Urothelium cell line (cell line): ENCODE measurements around the gene LIFR.
"Not testable (repeated sequence)": the region's sequence is repeated elsewhere in the genome, so short reads cannot be mapped to it uniquely, and the experiment has no call there.

Experiments used
- DNase-seq: peaks from one replicate; pipeline ENCODE4 v3.0.0; 2011; ENCODE audit warnings: low spot score, mixed read lengths
- FAIRE-seq: peaks from 2 replicates; lab custom pipeline; 2011; peaks lifted over from hg19 to GRCh38; lab: Jason Lieb, UNC

Gene LIFR

GRCh38 chr5:38524022-38524421 is 32.4 kb downstream of the LIFR start:
- FAIRE-seq: no peak

GRCh38 chr5:38519476-38519875 is 37.0 kb downstream of the LIFR start:
- FAIRE-seq: no peak
- no peak for DNase-seq

More at GRCh38 chr5:38524022-38524421, 32.4 kb downstream of the LIFR start:
- no peak for DNase-seq

- FAIRE-seq (no peak), DNase-seq (no peak)
Measured at GRCh38 chr5:38518341-38518740, 38.1 kb downstream of the LIFR start.

- DNase-seq, FAIRE-seq: not testable (repeated sequence)
Measured at GRCh38 chr5:38516649-38517048, 39.8 kb downstream of the LIFR start.

- FAIRE-seq: no peak
- peak; percentile 20 for DNase-seq
Measured at GRCh38 chr5:38515646-38516045, 40.8 kb downstream of the LIFR start.

GRCh38 chr5:38515092-38515491 is 41.4 kb downstream of the LIFR start:
- no peak for DNase-seq
- no peak for FAIRE-seq

- peak; percentile 35 for FAIRE-seq
- peak; percentile 54 for DNase-seq
Measured at GRCh38 chr5:38509185-38509584, 47.3 kb downstream of the LIFR start.

- FAIRE-seq (no peak), DNase-seq (no peak)
Measured at GRCh38 chr5:38506302-38506701, 50.1 kb downstream of the LIFR start.

- FAIRE-seq (peak; percentile 46), DNase-seq (no peak)
Measured at GRCh38 chr5:38500573-38501260, 55.7 kb downstream of the LIFR start.

- FAIRE-seq: no peak
- DNase-seq: no peak
Measured at GRCh38 chr5:38497946-38498345, 58.5 kb downstream of the LIFR start.

- DNase-seq (no peak), FAIRE-seq (no peak)
Measured at GRCh38 chr5:38494763-38495162, 61.7 kb downstream of the LIFR start.

GRCh38 chr5:38494175-38494574 is 62.3 kb downstream of the LIFR start:
- FAIRE-seq (no peak), DNase-seq (no peak)

- DNase-seq (no peak), FAIRE-seq (no peak)
Measured at GRCh38 chr5:38483805-38484398, 72.5 kb downstream of the LIFR start.

GRCh38 chr5:38479315-38479904 is 77.0 kb downstream of the LIFR start:
- FAIRE-seq (no peak), DNase-seq (no peak)

- FAIRE-seq (peak; percentile 81), DNase-seq (no peak)
Measured at GRCh38 chr5:38478878-38479277, 77.6 kb downstream of the LIFR start.

GRCh38 chr5:38478166-38478565 is 78.3 kb downstream of the LIFR start:
- DNase-seq (no peak), FAIRE-seq (no peak)

- FAIRE-seq (no peak), DNase-seq (no peak)
Measured at GRCh38 chr5:38473008-38473407, 83.4 kb downstream of the LIFR start.

- no peak for DNase-seq
- FAIRE-seq: no peak
Measured at GRCh38 chr5:38472541-38472940, 83.9 kb downstream of the LIFR start.

GRCh38 chr5:38471709-38472108 is 84.7 kb downstream of the LIFR start:
- FAIRE-seq: peak; percentile 46
- DNase-seq: no peak

GRCh38 chr5:38469707-38470267 is 86.7 kb downstream of the LIFR start:
- no peak for DNase-seq

GRCh38 chr5:38468978-38469706 is 87.3 kb downstream of the LIFR start:
- DNase-seq: peak; percentile 25
- FAIRE-seq: no peak

More at GRCh38 chr5:38469707-38470267, 86.7 kb downstream of the LIFR start:
- no peak for FAIRE-seq
